Measurements from ENCODE around the gene PGM5.
A peak's percentile ranks its signal among the peaks of the same experiment; 100 is the strongest.

PGM5 gene

GRCh38 chr9:68555437-68556150 lies 199.2 kb downstream of the PGM5 start:
- Histone ChIP-seq H3K27ac (ENCODE audit: low read length) (no peak overlapping the region), H4K20me1 (ENCODE audit: insufficient read depth, low read length) (no peaks in the 10 kb centered on the region), H3K9ac (ENCODE audit: low read length) (no peak overlapping the region), H3K4me1 (ENCODE audit: low read length) (no peaks in the 10 kb centered on the region), H3K27me3 (replicated peaks; ENCODE audit: insufficient read depth, low read length) (no peaks in the 10 kb centered on the region), H3K36me3 (replicated peaks; ENCODE audit: insufficient read depth, low read length) (no peaks in the 10 kb centered on the region), H3F3A (ENCODE audit: insufficient read depth, low read length) (no peaks in the 10 kb centered on the region), H3K4me2 (ENCODE audit: low read depth, low read length) (no peak overlapping the region), H3K9me3 (replicated peaks; ENCODE audit: insufficient read depth, low read length) (no peaks in the 10 kb centered on the region), H3K9me2 (replicated peaks; ENCODE audit: insufficient read depth, low read length) (no peaks in the 10 kb centered on the region), H3K79me2 (ENCODE audit: low read length) (no peaks in the 10 kb centered on the region), H2AFZ (ENCODE audit: low read length) (no peak overlapping the region), H3K4me3 (ENCODE audit: low read length) (no peak overlapping the region)
- TF ChIP-seq CTCF (IDR thresholded peaks at IDR 0.05; ENCODE audit: low read length) (no peak), EZH2phosphoT487 (IDR thresholded peaks at IDR 0.05; ENCODE audit: low read length) (no peak), EZH2 (optimal IDR thresholded peaks at IDR 0.05; ENCODE audit: low read depth, low read length) (no peak)
- DNase-seq = no peak

- no peaks in the 10 kb centered on the region for H3K9me2 ChIP-seq (replicated peaks; ENCODE audit: insufficient read depth, low read length)
- no peaks in the 10 kb centered on the region for H4K20me1 ChIP-seq (ENCODE audit: insufficient read depth, low read length)
- TF ChIP-seq CTCF (IDR thresholded peaks at IDR 0.05; ENCODE audit: low read length) = no peak
- TF ChIP-seq EZH2 (optimal IDR thresholded peaks at IDR 0.05; ENCODE audit: low read depth, low read length) = no peak
- TF ChIP-seq EZH2phosphoT487 (IDR thresholded peaks at IDR 0.05; ENCODE audit: low read length) = no peak
- H3K9me3 ChIP-seq (replicated peaks; ENCODE audit: insufficient read depth, low read length) = no peaks in the 10 kb centered on the region
- no peak overlapping the region for H3K4me3 ChIP-seq (ENCODE audit: low read length)
- no peaks in the 10 kb centered on the region for H3K36me3 ChIP-seq (replicated peaks; ENCODE audit: insufficient read depth, low read length)
- no peak overlapping the region for H3K9ac ChIP-seq (ENCODE audit: low read length)
- no peaks in the 10 kb centered on the region for H3K4me1 ChIP-seq (ENCODE audit: low read length)
- H2AFZ ChIP-seq (ENCODE audit: low read length) = no peak overlapping the region
- H3K4me2 ChIP-seq (ENCODE audit: low read depth, low read length) = no peak overlapping the region
- H3K27ac ChIP-seq (ENCODE audit: low read length) = no peak overlapping the region
- DNase-seq = no peak
- H3K79me2 ChIP-seq (ENCODE audit: low read length) = no peaks in the 10 kb centered on the region
- no peaks in the 10 kb centered on the region for H3F3A ChIP-seq (ENCODE audit: insufficient read depth, low read length)
- H3K27me3 ChIP-seq (replicated peaks; ENCODE audit: insufficient read depth, low read length) = no peaks in the 10 kb centered on the region
Measured at GRCh38 chr9:68558545-68558944, 202.1 kb downstream of the PGM5 start.

- Histone ChIP-seq H4K20me1 (ENCODE audit: insufficient read depth, low read length) (no peaks in the 10 kb centered on the region), H3K4me3 (ENCODE audit: low read length) (no peak overlapping the region), H3K79me2 (ENCODE audit: low read length) (no peaks in the 10 kb centered on the region), H3K27me3 (replicated peaks; ENCODE audit: insufficient read depth, low read length) (no peaks in the 10 kb centered on the region), H3K9me2 (replicated peaks; ENCODE audit: insufficient read depth, low read length) (no peaks in the 10 kb centered on the region), H3F3A (ENCODE audit: insufficient read depth, low read length) (no peaks in the 10 kb centered on the region), H2AFZ (ENCODE audit: low read length) (0 out of 2 replicates have a peak overlapping the region, but pooled peaks have one; percentile 10), H3K36me3 (replicated peaks; ENCODE audit: insufficient read depth, low read length) (no peaks in the 10 kb centered on the region), H3K4me2 (ENCODE audit: low read depth, low read length) (no peak overlapping the region), H3K4me1 (ENCODE audit: low read length) (no peaks in the 10 kb centered on the region), H3K9me3 (replicated peaks; ENCODE audit: insufficient read depth, low read length) (no peaks in the 10 kb centered on the region), H3K27ac (ENCODE audit: low read length) (no peak overlapping the region), H3K9ac (ENCODE audit: low read length) (no peak overlapping the region)
- peak; percentile 58 for DNase-seq
- TF ChIP-seq CTCF (IDR thresholded peaks at IDR 0.05; ENCODE audit: low read length) (peak; percentile 75), EZH2 (optimal IDR thresholded peaks at IDR 0.05; ENCODE audit: low read depth, low read length) (no peak), EZH2phosphoT487 (IDR thresholded peaks at IDR 0.05; ENCODE audit: low read length) (no peak)
Measured at GRCh38 chr9:68560071-68560844, 203.8 kb downstream of the PGM5 start.

All from MM.1S (cell line).